Lung (tissue), 12 donors: Measurements from ENCODE around the gene HIGD2A. TPM values are rescaled to one million over a fixed set of nuclear protein-coding genes. Genes with fewer than 3 reads are reported as not detected.

Source experiments
- ATAC-seq: fragments of 200-7000 bp; cut with Tn5 transposase; one replicate; pipeline ENCODE4 v1.9.1; 2020; ENCODE audit warnings: moderate number of reproducible peaks; ENCODE audit not compliant: insufficient read depth, low FRiP score
- DNase-seq, 3 donors: peaks; one replicate each; pipeline ENCODE4 v3.0.0-alpha.2; 2013 to 2017
- H3K27ac ChIP-seq, 2 donors: one replicate each; pipeline ENCODE4 v1.5.1; 2013; ENCODE audit warnings: mild to moderate bottlenecking in 2 of 2, moderate library complexity in 2 of 2, control low read depth in 1 of 2, inconsistent platforms in 1 of 2, low read depth in 1 of 2, low read length in 1 of 2
- H3K27me3 ChIP-seq, 3 donors: one replicate each; pipeline ENCODE4 v1.5.1; 2013; ENCODE audit warnings: low read length in 2 of 3; ENCODE audit not compliant: control insufficient read depth in 3 of 3, insufficient read depth in 3 of 3
- H3K36me3 ChIP-seq, 4 donors: one replicate each; pipeline ENCODE4 v1.5.1; 2013; ENCODE audit warnings: low read length in 4 of 4, mild to moderate bottlenecking in 1 of 4, moderate library complexity in 1 of 4; ENCODE audit not compliant: control insufficient read depth in 4 of 4, insufficient read depth in 4 of 4
- H3K4me1 ChIP-seq, 5 donors: one replicate each; pipeline ENCODE4 v1.5.1; 2013; ENCODE audit warnings: low read length in 5 of 5, mild to moderate bottlenecking in 2 of 5, moderate library complexity in 1 of 5; ENCODE audit not compliant: control insufficient read depth in 5 of 5, insufficient read depth in 5 of 5
- H3K4me3 ChIP-seq: one replicate; pipeline ENCODE4 v1.5.1; 2013; ENCODE audit warnings: mild to moderate bottlenecking, control low read depth, moderate library complexity
- H3K9ac ChIP-seq, 2 donors: one replicate each; pipeline ENCODE4 v1.5.1; 2013; ENCODE audit warnings: low read length in 2 of 2, control low read depth in 1 of 2; ENCODE audit not compliant: insufficient read depth in 1 of 2
- H3K9me3 ChIP-seq, 4 donors: one replicate each; pipeline ENCODE4 v1.5.1; 2013; ENCODE audit warnings: low read length in 3 of 4, mild to moderate bottlenecking in 1 of 4, moderate library complexity in 1 of 4; ENCODE audit not compliant: control insufficient read depth in 4 of 4, insufficient read depth in 3 of 4
- CTCF ChIP-seq: IDR thresholded peaks from 2 replicates; pipeline ENCODE4 v1.5.1; 2012; ENCODE audit warnings: mild to moderate bottlenecking; ENCODE audit errors: control extremely low read depth, extremely low read depth
- WGBS, 2 donors: extraction: QIAGEN DNeasy Blood & Tissue Kit; methylation state at CpG; one replicate each; pipeline ENCODE4 v1.1.7; 2013; 5-methylcytosine and 5-hydroxymethylcytosine counted together
- polyA plus RNA-seq, 2 donors: library from polyadenylated mRNA; stranded (reverse); fragments of 200-250 nt; gene quantifications; one replicate each; pipeline ENCODE4 v1.2.1, GENCODE V29; 2013
- total RNA-seq, 2 donors: library from RNA; depleted of rRNA in 1 of 2; stranded (reverse); fragments of >200 nt in 1 of 2; gene quantifications; one replicate each; pipeline ENCODE4 v1.2.1, GENCODE V29; 2014 to 2021
- donor health status: control.
- donor health status: control.
- donor health status: Bipolar disorder and iron deficiency.
- donor health status: healthy.
- donor health status: DM: yes; HTN: yes; CAD: no.

The HIGD2A gene
- total and polyA plus RNA-seq, 4 donors = 71.2 to 190 (median 108) TPM

- no peak for TF ChIP-seq CTCF
- H3K36me3 ChIP-seq = peaks cover 12 to 31% (median 15%) of the 10 kb centered on the region in 4 donors
- DNase-seq (no peak), ATAC-seq (no peak)
- no peaks in the 10 kb centered on the region for H3K27me3 ChIP-seq
- no peak overlapping the region for H3K9ac ChIP-seq
- H3K4me3 ChIP-seq = no peak overlapping the region
- no peak overlapping the region for H3K27ac ChIP-seq
- no peaks in the 10 kb centered on the region for H3K9me3 ChIP-seq
- WGBS, 2 donors = 86 to 90% methylated on average over 12 of the region's 12 CpGs
- peaks cover 0 to 13% (median 5%) of the 10 kb centered on the region in 5 donors for H3K4me1 ChIP-seq
These were observed 3.6 kb upstream of the HIGD2A start for GRCh38 chr5:176384991-176385390.

- H3K27ac ChIP-seq = no peak overlapping the region
- peaks cover 13 to 35% (median 20%) of the 10 kb centered on the region in 4 donors for H3K36me3 ChIP-seq
- H3K9ac ChIP-seq = no peak overlapping the region
- H3K27me3 ChIP-seq = no peaks in the 10 kb centered on the region
- DNase-seq (no peak), ATAC-seq (no peak)
- 75 to 92% methylated on average over 1 of the region's 1 CpG for WGBS, 2 donors
- TF ChIP-seq CTCF = no peak
- H3K4me1 ChIP-seq = peaks cover 0 to 13% (median 5%) of the 10 kb centered on the region in 5 donors
- H3K4me3 ChIP-seq = no peak overlapping the region
- H3K9me3 ChIP-seq = no peaks in the 10 kb centered on the region
These were observed 2.1 kb upstream of the HIGD2A start for GRCh38 chr5:176386491-176386890.

GRCh38 chr5:176387384-176387925, 1.1 kb upstream of the HIGD2A start:
- ATAC-seq = no peak
- H3K4me3 ChIP-seq = peak overlapping the region; percentile 98
- whole genome bisulfite sequencing, 2 donors = 41 to 44% methylated on average over 8 of the region's 8 CpGs
- DNase-seq = no peak
- no peaks in the 10 kb centered on the region for H3K9me3 ChIP-seq
- peaks cover 0 to 13% (median 5%) of the 10 kb centered on the region in 5 donors for H3K4me1 ChIP-seq
- H3K27me3 ChIP-seq = no peaks in the 10 kb centered on the region
- H3K36me3 ChIP-seq = peaks cover 9 to 32% (median 21%) of the 10 kb centered on the region in 4 donors
- H3K27ac ChIP-seq = no peak overlapping the region
- H3K9ac ChIP-seq = peak overlapping the region in 1 of 2 donors; percentile 91
- no peak for TF ChIP-seq CTCF

- peaks cover 9 to 34% (median 19%) of the 10 kb centered on the region in 4 donors for H3K36me3 ChIP-seq
- peak overlapping the region; percentile 71 to 91 for H3K27ac ChIP-seq
- WGBS, 2 donors = 0 to 1% methylated on average over 29 of the region's 29 CpGs
- H3K4me1 ChIP-seq = peaks cover 0 to 13% (median 5%) of the 10 kb centered on the region in 5 donors
- H3K9me3 ChIP-seq = no peaks in the 10 kb centered on the region
- peak overlapping the region; percentile 98 for H3K4me3 ChIP-seq
- H3K9ac ChIP-seq = peak overlapping the region in 1 of 2 donors; percentile 91
- ATAC-seq = no peak
- no peak for TF ChIP-seq CTCF
- no peaks in the 10 kb centered on the region for H3K27me3 ChIP-seq
- peak in 2 of 3 donors; percentile 16 to 24 for DNase-seq
These were observed 528 bp upstream of the HIGD2A start for GRCh38 chr5:176388003-176388443.
